H1 (cell line): ENCODE results near the gene SPOCK2. TPM values are rescaled to one million over a fixed set of nuclear protein-coding genes. Genes with fewer than 3 reads are reported as not detected.

ENCODE experiments used
- CTCF ChIA-PET: fragments of 300-600 bp; sonication (Branson Sonifier 250); formaldehyde crosslinking; loops from one replicate; lab custom pipeline; 2021; ENCODE audit not compliant: partially characterized antibody; lab: Charles Lee
- POLR2A ChIA-PET: fragments of 300-600 bp; sonication (Branson Sonifier 250); formaldehyde crosslinking; loops from one replicate; lab custom pipeline; 2021; ENCODE audit warnings: inconsistent platforms; ENCODE audit not compliant: partially characterized antibody; lab: Charles Lee
- DNase-seq, 2 experiments: peaks; one replicate each; pipeline versions ENCODE4 v3.0.0 to v3.0.0-alpha.2; 2010 to 2022; ENCODE audit warnings: low spot score in 2 of 2, low read depth in 1 of 2, mixed read lengths in 1 of 2
- FAIRE-seq: peaks from 2 replicates; lab custom pipeline; 2011; peaks lifted over from hg19 to GRCh38; lab: Jason Lieb, UNC
- H2AFZ ChIP-seq: 2 replicates; pipeline ENCODE4 v1.8.1; 2012; ENCODE audit warnings: low read length, inconsistent platforms
- H2AK5ac ChIP-seq: 2 replicates; pipeline ENCODE4 v1.6.1; 2013; ENCODE audit warnings: low read depth, low read length
- H2BK120ac ChIP-seq: replicated peaks from 2 replicates; pipeline ENCODE3; 2013; ENCODE audit warnings: low read depth, low read length, inconsistent platforms
- H2BK12ac ChIP-seq: 2 replicates; pipeline ENCODE4 v1.6.1; 2013; ENCODE audit warnings: low read depth, low read length
- H2BK15ac ChIP-seq: 2 replicates; pipeline ENCODE4 v1.6.1; 2013; ENCODE audit warnings: low read length
- H2BK20ac ChIP-seq: 2 replicates; pipeline ENCODE4 v1.6.1; 2013; ENCODE audit warnings: low read length
- H2BK5ac ChIP-seq: 2 replicates; pipeline ENCODE4 v1.6.1; 2013; ENCODE audit warnings: low read depth, low read length
- H3K14ac ChIP-seq: 2 replicates; pipeline ENCODE4 v1.6.1; 2013; ENCODE audit warnings: inconsistent platforms; ENCODE audit not compliant: insufficient read length
- H3K18ac ChIP-seq: 2 replicates; pipeline ENCODE4 v1.6.1; 2013; ENCODE audit warnings: low read length; ENCODE audit errors: extremely low read depth
- H3K23ac ChIP-seq: 2 replicates; pipeline ENCODE4 v1.6.1; 2013; ENCODE audit warnings: inconsistent platforms; ENCODE audit not compliant: insufficient read length
- H3K23me2 ChIP-seq: 2 replicates; pipeline ENCODE4 v1.6.1; 2013; ENCODE audit warnings: low read depth, low read length
- H3K27ac ChIP-seq: 2 replicates; pipeline ENCODE4 v1.6.1; 2011; ENCODE audit warnings: low read depth, low read length, inconsistent platforms
- H3K27me3 ChIP-seq, 4 experiments: replicated peaks in 1 of 4; 1 replicate in 1 of 4; 2 replicates in 3 of 4; pipeline versions ENCODE4 v1.6.1 to v1.8.1; 2011 to 2013; ENCODE audit warnings: low read length in 3 of 4, mild to moderate bottlenecking in 3 of 4, inconsistent platforms in 2 of 4, mixed read lengths in 2 of 4, moderate library complexity in 1 of 4; ENCODE audit not compliant: control insufficient read depth in 3 of 4, insufficient read depth in 3 of 4; ENCODE audit errors: extremely low read depth in 1 of 4
- H3K36me3 ChIP-seq, 4 experiments: 2 replicates each; pipeline versions ENCODE4 v1.6.1 to v1.8.1; 2011 to 2013; ENCODE audit warnings: mild to moderate bottlenecking in 4 of 4, low read length in 3 of 4, moderate library complexity in 2 of 4, control low read depth in 1 of 4, inconsistent platforms in 1 of 4; ENCODE audit not compliant: insufficient read depth in 4 of 4, control insufficient read depth in 2 of 4
- H3K4ac ChIP-seq: replicated peaks from 2 replicates; pipeline ENCODE3; 2013; ENCODE audit warnings: low read length, low read depth, mixed read lengths, inconsistent platforms; ENCODE audit not compliant: insufficient read length
- H3K4me1 ChIP-seq, 4 experiments: replicated peaks in 1 of 4; 1 replicate in 1 of 4; 2 replicates in 3 of 4; pipeline versions ENCODE4 v1.6.1 to v1.8.1; 2011 to 2013; ENCODE audit warnings: low read length in 3 of 4, inconsistent platforms in 2 of 4, mixed read lengths in 1 of 4; ENCODE audit not compliant: insufficient read depth in 4 of 4, control insufficient read depth in 3 of 4
- H3K4me2 ChIP-seq, 2 experiments: 2 replicates each; pipeline versions ENCODE4 v1.6.1 to v1.8.1; 2011 to 2013; ENCODE audit warnings: low read depth in 2 of 2, low read length in 2 of 2, control low read depth in 1 of 2, inconsistent platforms in 1 of 2, mild to moderate bottlenecking in 1 of 2; ENCODE audit not compliant: insufficient read depth in 1 of 2
- H3K4me3 ChIP-seq, 4 experiments: fragments of 200-600, 300-600 bp in 1 of 4; sonication (generic), shearing (Covaris generic), sonication (Bioruptor Twin) in 1 of 4; 2 replicates each; pipeline versions ENCODE4 v1.5.1 to v1.8.1; 2011 to 2016; ENCODE audit warnings: low read length in 4 of 4, low read depth in 3 of 4, control low read depth in 2 of 4, inconsistent platforms in 2 of 4, mild to moderate bottlenecking in 2 of 4, mixed read lengths in 1 of 4, moderate library complexity in 1 of 4; ENCODE audit not compliant: insufficient read depth in 2 of 4; ENCODE audit errors: extremely low read depth in 1 of 4
- H3K56ac ChIP-seq: replicated peaks from 2 replicates; pipeline ENCODE3; 2013; ENCODE audit warnings: low read depth, mild to moderate bottlenecking, mixed read lengths, low read length, inconsistent platforms; ENCODE audit not compliant: insufficient read length
- H3K79me1 ChIP-seq: 2 replicates; pipeline ENCODE4 v1.6.1; 2013; ENCODE audit warnings: low read depth, low read length, control low read depth
- H3K79me2 ChIP-seq, 2 experiments: 2 replicates each; pipeline versions ENCODE4 v1.6.1 to v1.8.1; 2012 to 2013; ENCODE audit warnings: low read length in 2 of 2, mild to moderate bottlenecking in 2 of 2, inconsistent platforms in 1 of 2; ENCODE audit not compliant: insufficient read depth in 2 of 2, control insufficient read depth in 1 of 2
- H3K9ac ChIP-seq, 4 experiments: replicated peaks in 1 of 4; 1 replicate in 1 of 4; 2 replicates in 3 of 4; pipeline versions ENCODE4 v1.6.1 to v1.8.1; 2011 to 2013; ENCODE audit warnings: low read depth in 3 of 4, low read length in 3 of 4, control low read depth in 2 of 4, mild to moderate bottlenecking in 2 of 4, moderate library complexity in 2 of 4, inconsistent platforms in 1 of 4; ENCODE audit errors: extremely low read depth in 1 of 4
- H3K9me3 ChIP-seq, 2 experiments: 2 replicates each; pipeline versions ENCODE4 v1.6.1 to v1.8.1; 2012 to 2013; ENCODE audit warnings: mild to moderate bottlenecking in 2 of 2, moderate library complexity in 2 of 2, control low read depth in 1 of 2, inconsistent platforms in 1 of 2, low read depth in 1 of 2, low read length in 1 of 2, mixed read lengths in 1 of 2; ENCODE audit not compliant: insufficient read depth in 2 of 2
- H4K20me1 ChIP-seq, 2 experiments: replicated peaks in 1 of 2; 2 replicates each; pipeline versions ENCODE3 to v1.8.1; 2011 to 2013; ENCODE audit warnings: inconsistent platforms in 2 of 2, low read length in 2 of 2, mild to moderate bottlenecking in 1 of 2; ENCODE audit not compliant: insufficient read depth in 2 of 2, control insufficient read depth in 1 of 2
- H4K5ac ChIP-seq: 2 replicates; pipeline ENCODE4 v1.6.1; 2013; ENCODE audit warnings: low read length, low read depth, mixed read lengths, inconsistent platforms; ENCODE audit not compliant: insufficient read length
- H4K8ac ChIP-seq: 2 replicates; pipeline ENCODE4 v1.8.0; 2013; ENCODE audit warnings: mild to moderate bottlenecking, moderate library complexity, low read length, inconsistent platforms; ENCODE audit not compliant: insufficient read depth; ENCODE audit errors: extremely low read depth
- H4K91ac ChIP-seq: replicated peaks from 2 replicates; pipeline ENCODE3; 2013; ENCODE audit warnings: low read length, mixed read lengths, inconsistent platforms; ENCODE audit not compliant: insufficient read length
- KDM1A ChIP-seq: fragments of 200-600, 300-600 bp; sonication (generic); IDR thresholded peaks from 2 replicates; pipeline ENCODE4 v1.7.1; 2016; ENCODE audit warnings: mild to moderate bottlenecking, low read length, borderline replicate concordance
- TEAD4 ChIP-seq: IDR thresholded peaks from 2 replicates; pipeline ENCODE4 v1.6.1; 2012; ENCODE audit warnings: low read depth, low read length, inconsistent platforms, mixed read lengths
- WGBS, 2 experiments: shearing (Covaris generic) in 1 of 2; methylation state at CpG; one replicate each; pipeline versions ENCODE4 v1.1.6 to v1.1.7; 2013 to 2015; ENCODE audit warnings: low lambda C conversion rate in 2 of 2, mixed read lengths in 2 of 2, inconsistent platforms in 1 of 2, low coverage in 1 of 2, missing lambda C conversion rate in 1 of 2; ENCODE audit not compliant: insufficient replicate concordance in 2 of 2, insufficient coverage in 1 of 2, insufficient read length in 1 of 2; ENCODE audit errors: extremely low coverage in 1 of 2, missing lambda C conversion rate in 1 of 2; 5-methylcytosine and 5-hydroxymethylcytosine counted together
- polyA plus RNA-seq, 7 experiments: library from polyadenylated mRNA; depleted of rRNA in 3 of 7; stranded (reverse) in 5 of 7; unstranded in 2 of 7; fragments of >200 nt in 5 of 7; fragments of 200-250 nt in 2 of 7; gene quantifications; 1 replicate in 5 of 7; 2 replicates in 1 of 7; 4 replicates in 1 of 7; pipeline versions ENCODE4 v1.2.1 to v1.2.3, GENCODE V29; 2011 to 2013; ENCODE audit warnings: missing spikeins in 2 of 7, mixed read lengths in 2 of 7
- total RNA-seq: library from RNA; stranded (reverse); fragmentation: NEBNext Ultra II Directional; extraction: Animal tissue kit (Norgen Biotek cat#: 25700); gene quantifications from 2 replicates; pipeline ENCODE4 v1.2.1, GENCODE V29; 2021
- TF ChIP-seq, protein P1 (sequence below): IDR thresholded peaks from 2 replicates; pipeline ENCODE4 v1.6.1; 2011; ENCODE audit warnings: low read depth, mild to moderate bottlenecking, low read length; ENCODE audit not compliant: insufficient read depth

Gene SPOCK2
- total and polyA plus RNA-seq, 2 of the 8 experiments (the other 6 are each of a cell fraction or from before 2014, with no cell fraction given), result 1.5 to 1.9 TPM

GRCh38 chr10:72056113-72056512, 32.2 kb downstream of the SPOCK2 start:
- no peak overlapping the region for H2BK20ac ChIP-seq
- no peak overlapping the region for H2BK15ac ChIP-seq
- FAIRE-seq (no peak), DNase-seq (no peak)
- no peaks in the 10 kb centered on the region for H3K27me3 ChIP-seq
- no peaks in the 10 kb centered on the region for H3K79me2 ChIP-seq
- H2AK5ac ChIP-seq, result no peak overlapping the region
- no peak overlapping the region for H3K4ac ChIP-seq
- no peaks in the 10 kb centered on the region for H3K23me2 ChIP-seq
- no peak overlapping the region for H3K14ac ChIP-seq
- CTCF ChIA-PET, result interaction anchor here (1.0 to 8.2 kb wide), 3 partner anchors 6 to 100 kb away, joined by 3 to 77 read pairs (median 9); no protein-coding TSS in a partner anchor
- no peak overlapping the region for H4K8ac ChIP-seq
- no peak overlapping the region for H3K18ac ChIP-seq
- no peak overlapping the region for H4K91ac ChIP-seq
- POLR2A ChIA-PET, result no interaction called here
- no peak overlapping the region for H2BK120ac ChIP-seq
- no peak overlapping the region for H3K9ac ChIP-seq
- H4K5ac ChIP-seq, result no peak overlapping the region
- H3K56ac ChIP-seq, result no peak overlapping the region
- no peak overlapping the region for H3K27ac ChIP-seq
- no peak overlapping the region for H3K4me3 ChIP-seq
- no peaks in the 10 kb centered on the region for H3K36me3 ChIP-seq
- 92% methylated on average over 5 of the region's 5 CpGs; no CpG with 5 or more reads in 1 of the 2 experiments for WGBS, 2 experiments
- no peak overlapping the region for H2AFZ ChIP-seq
- no peaks in the 10 kb centered on the region for H4K20me1 ChIP-seq
- peaks cover 0 to 6% (median 5%) of the 10 kb centered on the region in 4 experiments; a peak in 4 of 7 replicates for H3K4me1 ChIP-seq
- H2BK12ac ChIP-seq, result no peak overlapping the region
- H2BK5ac ChIP-seq, result no peak overlapping the region
- H3K79me1 ChIP-seq, result no peaks in the 10 kb centered on the region
- H3K9me3 ChIP-seq, result no peaks in the 10 kb centered on the region
- no peak overlapping the region for H3K4me2 ChIP-seq
- no peak overlapping the region for H3K23ac ChIP-seq
- TF ChIP-seq, protein P1, sequence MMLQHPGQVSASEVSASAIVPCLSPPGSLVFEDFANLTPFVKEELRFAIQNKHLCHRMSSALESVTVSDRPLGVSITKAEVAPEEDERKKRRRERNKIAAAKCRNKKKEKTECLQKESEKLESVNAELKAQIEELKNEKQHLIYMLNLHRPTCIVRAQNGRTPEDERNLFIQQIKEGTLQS, result no peak
- TF ChIP-seq KDM1A (no peak), TEAD4 (no peak)
